GM10847 (cell line): ENCODE data around the gene ITGA8.

ENCODE experiments used
- POLR2A ChIP-seq: IDR thresholded peaks from 2 replicates; pipeline ENCODE4 v1.6.1; 2011; ENCODE audit not compliant: insufficient read length; ENCODE audit errors: extremely low read depth

ITGA8 gene

GRCh38 chr10:15719899-15720634 is at the start of gene ITGA8:
ITGA8 (minus strand) TSS chr10:15719922; CDS start chr10:15719771, 151 bp downstream.
- TF ChIP-seq POLR2A = no peak

- TF ChIP-seq POLR2A = no peak
These were observed 45.3 kb upstream of the ITGA8 start for GRCh38 chr10:15764892-15765454.

GRCh38 chr10:15763006-15763405 is 43.3 kb upstream of the ITGA8 start:
- no peak for TF ChIP-seq POLR2A

GRCh38 chr10:15760681-15761080 is 41.0 kb upstream of the ITGA8 start:
- TF ChIP-seq POLR2A = no peak

GRCh38 chr10:15759265-15759664 is 39.5 kb upstream of the ITGA8 start:
- no peak for TF ChIP-seq POLR2A

GRCh38 chr10:15758618-15759017 is 38.9 kb upstream of the ITGA8 start:
- no peak for TF ChIP-seq POLR2A

DNA sequence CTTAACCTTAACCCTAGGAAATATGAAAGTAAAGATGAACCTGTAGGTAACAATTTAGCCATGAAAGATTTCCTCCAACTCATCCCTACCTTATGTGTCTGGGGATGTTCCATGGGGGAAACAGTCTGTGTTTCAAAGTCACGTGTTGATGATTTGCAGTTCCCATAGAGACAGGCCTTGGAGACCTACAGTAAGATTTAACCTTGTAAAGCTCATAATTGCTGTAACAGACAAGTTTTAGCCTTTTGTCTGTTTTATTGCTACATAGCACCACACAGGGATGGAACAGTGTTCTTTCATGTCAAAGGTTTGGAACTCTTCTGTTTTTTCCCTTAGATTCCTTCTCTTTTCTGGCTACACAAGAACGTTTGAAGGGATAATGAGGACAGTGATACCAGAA is 35.2 kb upstream of the ITGA8 start:
- no peak for TF ChIP-seq POLR2A

DNA sequence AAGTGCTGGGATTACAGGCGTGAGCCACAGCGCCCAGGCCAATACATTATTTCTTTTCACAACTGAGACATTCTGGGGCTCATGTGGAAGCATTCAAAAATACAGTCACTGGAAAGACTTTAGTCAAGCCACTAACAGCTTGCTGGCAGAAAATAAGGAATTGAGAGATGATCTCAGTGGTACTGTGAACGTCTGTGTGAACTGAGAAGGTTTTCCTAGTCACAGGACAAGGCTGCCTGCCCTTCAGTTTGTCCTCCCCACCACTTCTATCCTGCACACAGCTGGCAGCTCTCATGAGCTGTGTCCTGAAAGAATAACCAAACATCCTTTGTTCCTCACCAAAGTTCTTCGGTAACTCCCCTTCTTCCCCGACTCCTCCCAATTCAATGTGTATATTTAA is 31.3 kb upstream of the ITGA8 start:
- no peak for TF ChIP-seq POLR2A

DNA sequence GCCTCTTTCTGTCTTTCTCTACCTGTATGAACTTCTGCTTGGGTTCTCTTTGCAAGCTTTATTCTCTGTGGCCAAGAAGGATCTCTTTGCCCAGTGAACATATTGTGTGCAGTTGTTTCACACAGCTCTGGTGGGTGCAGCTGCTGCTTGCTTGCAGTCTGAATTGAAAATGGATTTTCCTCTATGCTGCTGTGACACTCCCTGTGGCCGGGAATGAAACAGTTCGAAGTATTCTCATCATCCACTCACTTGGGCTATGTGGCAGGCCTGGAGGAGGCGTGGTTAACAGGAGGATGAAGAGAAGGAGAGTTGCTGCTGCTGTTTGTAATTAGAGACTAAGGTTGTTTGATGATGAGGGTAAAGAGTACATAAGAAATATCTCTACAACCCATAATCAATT is 28.4 kb upstream of the ITGA8 start:
- TF ChIP-seq POLR2A = no peak

DNA sequence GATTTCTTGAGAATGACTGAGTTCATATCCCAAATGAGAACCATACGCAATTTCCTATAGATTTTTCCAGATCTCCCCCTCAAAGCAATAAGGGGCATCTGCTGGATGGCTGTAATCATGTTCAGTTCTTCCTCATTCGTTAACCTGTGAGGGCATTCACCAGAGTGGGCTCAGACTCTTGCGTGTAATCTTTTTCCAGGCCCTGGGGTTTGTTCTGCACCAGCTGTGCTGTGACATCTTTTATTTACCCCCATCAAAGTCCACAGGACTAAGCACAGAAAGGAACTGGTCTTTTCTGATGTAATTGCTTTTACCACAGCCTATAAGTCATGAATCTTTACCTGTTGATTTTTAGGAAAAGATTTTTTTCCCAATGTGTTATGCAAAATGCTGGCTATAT is 27.9 kb upstream of the ITGA8 start:
- TF ChIP-seq POLR2A = no peak

GRCh38 chr10:15745751-15746150 is 26.0 kb upstream of the ITGA8 start:
- TF ChIP-seq POLR2A = no peak

- no peak for TF ChIP-seq POLR2A
These were observed 24.6 kb upstream of the ITGA8 start for GRCh38 chr10:15744217-15744865.

DNA sequence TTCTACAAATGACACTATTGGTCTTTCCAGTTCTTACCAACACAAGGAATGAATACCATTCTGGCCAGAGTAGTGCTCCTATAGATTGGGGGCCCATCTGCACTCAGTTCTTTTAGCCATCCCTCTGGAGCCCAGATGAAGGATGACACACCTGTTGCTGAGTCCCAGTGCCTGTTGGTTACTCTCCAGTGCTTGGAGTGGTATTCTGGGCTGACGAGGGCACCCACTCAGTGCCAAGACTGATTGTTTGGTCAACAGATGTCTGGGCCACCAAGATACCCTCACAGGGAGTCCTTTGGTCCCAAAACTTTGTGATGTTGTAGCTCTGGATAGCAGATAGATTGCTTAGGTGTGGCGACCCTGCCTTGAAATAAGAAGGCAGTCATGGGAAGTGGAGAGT is 23.7 kb upstream of the ITGA8 start:
- no peak for TF ChIP-seq POLR2A

DNA sequence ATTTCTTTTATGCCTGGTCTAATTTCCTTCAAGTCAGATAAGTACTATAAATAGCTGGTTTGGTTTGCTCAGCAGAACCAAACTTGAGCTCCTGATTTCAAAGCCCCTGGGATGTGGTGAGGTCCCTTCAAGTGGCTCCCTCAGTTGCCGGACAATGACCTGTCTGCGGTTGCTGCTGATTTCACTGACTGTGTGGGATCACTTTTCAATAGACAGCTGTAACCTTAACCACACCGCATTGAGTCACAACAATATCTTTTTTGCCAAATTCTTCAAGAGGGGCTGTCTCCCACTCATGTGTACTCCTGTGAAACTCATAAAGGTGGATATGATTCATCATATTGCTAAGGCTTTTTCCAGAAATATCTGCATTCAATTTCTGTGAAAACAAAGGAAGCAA is 23.1 kb upstream of the ITGA8 start:
- TF ChIP-seq POLR2A = no peak

GRCh38 chr10:15742102-15742501 is 22.4 kb upstream of the ITGA8 start:
- TF ChIP-seq POLR2A = no peak

DNA sequence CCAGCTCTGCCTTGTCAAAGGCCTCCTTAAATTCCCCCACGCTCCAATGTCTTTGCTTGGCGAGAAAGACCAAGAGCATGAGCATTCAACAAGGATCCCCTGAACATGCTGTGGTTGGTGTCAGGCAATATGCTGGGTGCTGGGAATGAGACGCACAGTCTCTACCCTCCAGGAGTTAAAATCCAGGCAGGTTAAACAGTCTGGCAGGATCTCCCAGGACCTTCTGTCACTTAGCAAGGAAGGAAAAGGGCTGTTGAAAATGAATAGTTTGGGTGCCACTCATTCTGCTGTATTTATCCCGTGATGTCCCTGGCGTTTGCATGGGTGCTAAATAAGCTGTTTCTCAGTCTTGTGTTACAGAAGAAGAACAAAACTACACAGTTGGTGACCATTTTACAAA is 21.9 kb upstream of the ITGA8 start:
- no peak for TF ChIP-seq POLR2A
